SK-N-SH (cell line): ENCODE measurements around the gene RAF1. TPM values are rescaled to one million over a fixed set of nuclear protein-coding genes. Genes with fewer than 3 reads are reported as not detected.
A peak's percentile ranks its signal among the peaks of the same experiment; 100 is the strongest.

Experiments used
- CTCF ChIA-PET: fragments of 300-600, 350-600 bp; formaldehyde crosslinking; extraction: SDS; loops from one replicate; lab custom pipeline; 2021; lab: Yijun Ruan, JAX
- POLR2A ChIA-PET: fragments of 350-600 bp; sonication (Branson Sonifier 250); formaldehyde crosslinking; extraction: SDS; loops from one replicate; lab custom pipeline; 2020; ENCODE audit warnings: antibody characterized with exemption, inconsistent platforms; lab: Yijun Ruan, JAX
- DNase-seq: peaks from one replicate; pipeline ENCODE4 v3.0.0; 2012
- H2AFZ ChIP-seq: fragments of 200-600 bp; sonication (generic); 2 replicates; pipeline ENCODE4 v1.8.1; 2016; ENCODE audit warnings: antibody characterized with exemption, mild to moderate bottlenecking, low read depth
- H3F3A ChIP-seq: fragments of 200-600 bp; sonication (generic); replicated peaks from 2 replicates; pipeline ENCODE3; 2016; ENCODE audit warnings: antibody characterized with exemption, mild to moderate bottlenecking; ENCODE audit not compliant: insufficient read depth
- H3K27ac ChIP-seq, 2 experiments: fragments of 200-500 bp in 1 of 2; fragments of 200-600 bp in 1 of 2; sonication (Bioruptor generic) in 1 of 2; sonication (generic), shearing (Covaris generic) in 1 of 2; 2 replicates each; pipeline versions ENCODE4 v1.5.1 to v1.6.1; 2014 to 2016; ENCODE audit warnings: low read depth in 2 of 2, inconsistent platforms in 1 of 2, low read length in 1 of 2, mild to moderate bottlenecking in 1 of 2, mixed read lengths in 1 of 2
- H3K27me3 ChIP-seq: fragments of 200-600 bp; sonication (generic), shearing (Covaris generic); 2 replicates; pipeline ENCODE4 v1.6.1; 2016; ENCODE audit warnings: mixed run types; ENCODE audit not compliant: insufficient read depth
- H3K36me3 ChIP-seq, 2 experiments: fragments of 200-500 bp in 1 of 2; fragments of 200-600 bp in 1 of 2; sonication (Bioruptor generic) in 1 of 2; sonication (generic) in 1 of 2; replicated peaks in 1 of 2; 2 replicates each; pipeline versions ENCODE3 to v1.5.1; 2014 to 2016; ENCODE audit warnings: low read length in 1 of 2, mild to moderate bottlenecking in 1 of 2; ENCODE audit not compliant: insufficient read depth in 2 of 2, control insufficient read depth in 1 of 2
- H3K4me1 ChIP-seq, 2 experiments: fragments of 200-500 bp in 1 of 2; fragments of 200-600 bp in 1 of 2; sonication (Bioruptor generic) in 1 of 2; sonication (generic), shearing (Covaris generic) in 1 of 2; 2 replicates each; pipeline versions ENCODE4 v1.5.1 to v1.6.1; 2014 to 2016; ENCODE audit warnings: low read depth in 1 of 2, low read length in 1 of 2, mixed run types in 1 of 2; ENCODE audit not compliant: insufficient read depth in 2 of 2, control insufficient read depth in 1 of 2
- H3K4me2 ChIP-seq: fragments of 200-600 bp; sonication (generic), shearing (Covaris generic); 2 replicates; pipeline ENCODE4 v1.6.1; 2017; ENCODE audit warnings: mixed run types
- H3K4me3 ChIP-seq, 2 experiments: fragments of 200-500 bp in 1 of 2; fragments of 200-600 bp in 1 of 2; sonication (Bioruptor generic) in 1 of 2; sonication (generic), shearing (Covaris generic) in 1 of 2; 2 replicates each; pipeline versions ENCODE4 v1.5.1 to v1.8.1; 2014 to 2016; ENCODE audit warnings: low read depth in 2 of 2, inconsistent platforms in 1 of 2, low read length in 1 of 2, mild to moderate bottlenecking in 1 of 2, mixed read lengths in 1 of 2, moderate library complexity in 1 of 2
- H3K79me2 ChIP-seq: fragments of 200-600 bp; sonication (generic); 2 replicates; pipeline ENCODE4 v1.8.1; 2017; ENCODE audit warnings: mild to moderate bottlenecking; ENCODE audit not compliant: insufficient read depth
- H3K9ac ChIP-seq: fragments of 200-600 bp; sonication (generic); 2 replicates; pipeline ENCODE4 v1.6.1; 2017; ENCODE audit warnings: mixed run types
- H3K9me2 ChIP-seq: fragments of 200-600 bp; sonication (generic); 2 replicates; pipeline ENCODE4 v1.6.1; 2017; ENCODE audit warnings: mixed run types
- H3K9me3 ChIP-seq: fragments of 200-600 bp; sonication (generic); 2 replicates; pipeline ENCODE4 v1.6.1; 2017; ENCODE audit warnings: mixed run types, mild to moderate bottlenecking, moderate library complexity
- H4K20me1 ChIP-seq: fragments of 200-600 bp; sonication (generic); 2 replicates; pipeline ENCODE4 v1.6.1; 2017; ENCODE audit warnings: mild to moderate bottlenecking, mixed run types; ENCODE audit not compliant: insufficient read depth
- ELF1 ChIP-seq: IDR thresholded peaks from 2 replicates; pipeline ENCODE4 v1.4.0; 2012
- EP300 ChIP-seq, 2 experiments: IDR thresholded peaks; 2 replicates each; pipeline versions ENCODE4 v1.4.0 to v1.6.1; 2012; ENCODE audit warnings: borderline replicate concordance in 1 of 2, low read depth in 1 of 2, low read length in 1 of 2
- EZH2phosphoT487 ChIP-seq: fragments of 200-600 bp; sonication (generic); IDR thresholded peaks from 2 replicates; pipeline ENCODE4 v1.6.1; 2017; ENCODE audit warnings: low read depth, mixed run types, mild to moderate bottlenecking, antibody characterized with exemption, moderate library complexity, borderline replicate concordance
- FOXJ3 ChIP-seq: sonication (generic); formaldehyde crosslinking; IDR thresholded peaks from 2 replicates; pipeline ENCODE4 v1.5.1; 2020; ENCODE audit warnings: mild to moderate bottlenecking, missing genetic modification reagents
- FOXM1 ChIP-seq: IDR thresholded peaks from 2 replicates; pipeline ENCODE4 v1.4.0; 2012; ENCODE audit warnings: low read depth, mild to moderate bottlenecking
- GABPA ChIP-seq: IDR thresholded peaks from 2 replicates; pipeline ENCODE4 v1.4.0; 2012; ENCODE audit warnings: low read depth, mild to moderate bottlenecking
- MXI1 ChIP-seq: IDR thresholded peaks from 2 replicates; pipeline ENCODE4 v1.6.1; 2012; ENCODE audit warnings: mild to moderate bottlenecking, low read depth, low read length, improper control_type of control experiment
- NRF1 ChIP-seq: IDR thresholded peaks from 2 replicates; pipeline ENCODE4 v1.6.1; 2012; ENCODE audit warnings: low read depth, mild to moderate bottlenecking, low read length
- TAF1 ChIP-seq: IDR thresholded peaks from 2 replicates; pipeline ENCODE4 v1.6.1; 2012; ENCODE audit warnings: low read depth, mild to moderate bottlenecking, low read length, moderate library complexity, borderline replicate concordance
- WGBS: methylation state at CpG from one replicate; pipeline ENCODE4 v1.1.6; 2017; ENCODE audit warnings: low lambda C conversion rate; 5-methylcytosine and 5-hydroxymethylcytosine counted together
- polyA plus RNA-seq, 3 experiments: library from polyadenylated mRNA; depleted of rRNA; stranded (reverse); fragments of >200 nt; gene quantifications; 2 replicates each; pipeline ENCODE4 v1.2.3, GENCODE V29; 2012
- TF ChIP-seq, protein P1 (sequence below): IDR thresholded peaks from 2 replicates; pipeline ENCODE4 v1.4.0; 2012; ENCODE audit warnings: low read depth, borderline replicate concordance
- TF ChIP-seq, protein P2 (sequence below): IDR thresholded peaks from 2 replicates; pipeline ENCODE4 v1.4.0; 2012; ENCODE audit warnings: low read depth, borderline replicate concordance
- TF ChIP-seq, protein P3 (sequence below): IDR thresholded peaks from 2 replicates; pipeline ENCODE4; 2012
- TF ChIP-seq, protein P4 (sequence below): fragments of 200-600 bp; sonication (generic); IDR thresholded peaks from 2 replicates; pipeline ENCODE4 v1.6.1; 2017; ENCODE audit warnings: antibody characterized with exemption, mild to moderate bottlenecking, moderate library complexity

The RAF1 gene
- polyA plus RNA-seq, 1 of the 3 experiments (the other 2 are of a cell fraction): 58.7 TPM

DNA sequence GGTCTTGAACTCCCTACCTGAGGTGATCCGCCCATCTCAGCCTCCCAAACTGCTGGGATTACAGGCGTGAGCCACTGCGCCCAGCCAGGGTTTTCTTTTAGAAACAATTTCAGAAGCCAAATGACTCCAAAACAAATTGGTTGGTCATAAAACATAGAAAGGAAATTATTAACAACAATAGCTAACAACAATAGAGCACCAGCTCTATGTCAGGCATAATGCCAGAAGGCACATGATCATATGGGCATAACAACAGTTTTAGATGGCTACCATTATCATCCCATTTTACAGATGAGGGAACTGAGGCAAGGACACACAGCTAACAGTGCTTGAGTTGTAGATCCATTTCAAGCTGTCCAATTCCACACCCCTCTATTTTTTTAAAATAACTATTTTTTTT lies 22.2 kb upstream of the RAF1 start (continued):
- TF ChIP-seq, protein P1, sequence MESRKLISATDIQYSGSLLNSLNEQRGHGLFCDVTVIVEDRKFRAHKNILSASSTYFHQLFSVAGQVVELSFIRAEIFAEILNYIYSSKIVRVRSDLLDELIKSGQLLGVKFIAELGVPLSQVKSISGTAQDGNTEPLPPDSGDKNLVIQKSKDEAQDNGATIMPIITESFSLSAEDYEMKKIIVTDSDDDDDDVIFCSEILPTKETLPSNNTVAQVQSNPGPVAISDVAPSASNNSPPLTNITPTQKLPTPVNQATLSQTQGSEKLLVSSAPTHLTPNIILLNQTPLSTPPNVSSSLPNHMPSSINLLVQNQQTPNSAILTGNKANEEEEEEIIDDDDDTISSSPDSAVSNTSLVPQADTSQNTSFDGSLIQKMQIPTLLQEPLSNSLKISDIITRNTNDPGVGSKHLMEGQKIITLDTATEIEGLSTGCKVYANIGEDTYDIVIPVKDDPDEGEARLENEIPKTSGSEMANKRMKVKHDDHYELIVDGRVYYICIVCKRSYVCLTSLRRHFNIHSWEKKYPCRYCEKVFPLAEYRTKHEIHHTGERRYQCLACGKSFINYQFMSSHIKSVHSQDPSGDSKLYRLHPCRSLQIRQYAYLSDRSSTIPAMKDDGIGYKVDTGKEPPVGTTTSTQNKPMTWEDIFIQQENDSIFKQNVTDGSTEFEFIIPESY: no peak
- TF ChIP-seq FOXJ3 (no peak), FOXM1 (no peak)
- TF ChIP-seq, all 33 proteins: peak for 0

DNA sequence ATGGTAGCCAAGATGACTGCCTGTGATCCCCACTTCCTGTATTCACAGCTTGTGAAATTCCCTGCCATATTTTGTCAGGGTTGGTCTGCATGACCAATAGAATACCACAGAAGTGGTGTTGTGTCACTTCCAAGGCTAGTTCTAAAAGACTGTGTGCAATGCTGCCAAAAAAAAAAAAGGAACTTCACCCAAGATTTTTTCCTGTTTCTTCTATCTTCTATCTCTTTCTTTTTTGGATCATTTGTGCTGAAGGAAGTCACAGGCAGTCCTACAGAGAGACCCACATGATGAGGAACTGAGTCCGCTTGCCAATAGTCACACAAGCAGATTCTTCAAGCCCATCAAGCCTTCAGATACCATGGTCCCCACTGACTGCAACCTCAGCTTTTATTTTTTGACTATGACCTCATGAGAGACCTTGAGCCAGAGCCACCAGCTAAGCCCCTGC lies 18.1 kb upstream of the RAF1 start:
- DNase-seq: no peak
- ChIA-PET POLR2A (no interaction called here), CTCF (interaction anchor here (0.8 kb wide), 1 partner anchor 38 kb away, joined by 3 read pairs; no protein-coding TSS in a partner anchor)
- no peak overlapping the region for H3K9ac ChIP-seq
- H3K27ac ChIP-seq: no peak overlapping the region
- H3K4me2 ChIP-seq: no peak overlapping the region
- no peaks in the 10 kb centered on the region for H4K20me1 ChIP-seq
- H2AFZ ChIP-seq: peak overlapping the region; percentile 49; the same call in 1 of the 2 replicates
- no peaks in the 10 kb centered on the region for H3K79me2 ChIP-seq
- H3K9me2 ChIP-seq: no peaks in the 10 kb centered on the region
- 86% methylated on average over 1 of the region's 1 CpG for WGBS
- H3K4me3 ChIP-seq: no peak overlapping the region
- H3K36me3 ChIP-seq: no peaks in the 10 kb centered on the region
- no peaks in the 10 kb centered on the region for H3F3A ChIP-seq
- no peaks in the 10 kb centered on the region for H3K9me3 ChIP-seq
- peaks cover 0 to 3% of the 10 kb centered on the region in 2 experiments; a peak in 1 of 4 replicates for H3K4me1 ChIP-seq
- TF ChIP-seq NRF1: no peak
- TF ChIP-seq, protein P2, sequence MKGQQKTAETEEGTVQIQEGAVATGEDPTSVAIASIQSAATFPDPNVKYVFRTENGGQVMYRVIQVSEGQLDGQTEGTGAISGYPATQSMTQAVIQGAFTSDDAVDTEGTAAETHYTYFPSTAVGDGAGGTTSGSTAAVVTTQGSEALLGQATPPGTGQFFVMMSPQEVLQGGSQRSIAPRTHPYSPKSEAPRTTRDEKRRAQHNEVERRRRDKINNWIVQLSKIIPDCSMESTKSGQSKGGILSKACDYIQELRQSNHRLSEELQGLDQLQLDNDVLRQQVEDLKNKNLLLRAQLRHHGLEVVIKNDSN: no peak
- no peak for TF ChIP-seq EP300 (IDR thresholded peaks at IDR 0.05; ENCODE audit: borderline replicate concordance in 1 of 2, low read depth in 1 of 2, low read length in 1 of 2)
- no peak for TF ChIP-seq TAF1
- TF ChIP-seq, protein P3, sequence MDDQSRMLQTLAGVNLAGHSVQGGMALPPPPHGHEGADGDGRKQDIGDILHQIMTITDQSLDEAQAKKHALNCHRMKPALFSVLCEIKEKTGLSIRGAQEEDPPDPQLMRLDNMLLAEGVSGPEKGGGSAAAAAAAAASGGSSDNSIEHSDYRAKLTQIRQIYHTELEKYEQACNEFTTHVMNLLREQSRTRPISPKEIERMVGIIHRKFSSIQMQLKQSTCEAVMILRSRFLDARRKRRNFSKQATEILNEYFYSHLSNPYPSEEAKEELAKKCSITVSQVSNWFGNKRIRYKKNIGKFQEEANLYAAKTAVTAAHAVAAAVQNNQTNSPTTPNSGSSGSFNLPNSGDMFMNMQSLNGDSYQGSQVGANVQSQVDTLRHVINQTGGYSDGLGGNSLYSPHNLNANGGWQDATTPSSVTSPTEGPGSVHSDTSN: no peak
- TF ChIP-seq EZH2phosphoT487: no peak
- TF ChIP-seq GABPA: no peak
- TF ChIP-seq, protein P1: no peak
- TF ChIP-seq, protein P4, sequence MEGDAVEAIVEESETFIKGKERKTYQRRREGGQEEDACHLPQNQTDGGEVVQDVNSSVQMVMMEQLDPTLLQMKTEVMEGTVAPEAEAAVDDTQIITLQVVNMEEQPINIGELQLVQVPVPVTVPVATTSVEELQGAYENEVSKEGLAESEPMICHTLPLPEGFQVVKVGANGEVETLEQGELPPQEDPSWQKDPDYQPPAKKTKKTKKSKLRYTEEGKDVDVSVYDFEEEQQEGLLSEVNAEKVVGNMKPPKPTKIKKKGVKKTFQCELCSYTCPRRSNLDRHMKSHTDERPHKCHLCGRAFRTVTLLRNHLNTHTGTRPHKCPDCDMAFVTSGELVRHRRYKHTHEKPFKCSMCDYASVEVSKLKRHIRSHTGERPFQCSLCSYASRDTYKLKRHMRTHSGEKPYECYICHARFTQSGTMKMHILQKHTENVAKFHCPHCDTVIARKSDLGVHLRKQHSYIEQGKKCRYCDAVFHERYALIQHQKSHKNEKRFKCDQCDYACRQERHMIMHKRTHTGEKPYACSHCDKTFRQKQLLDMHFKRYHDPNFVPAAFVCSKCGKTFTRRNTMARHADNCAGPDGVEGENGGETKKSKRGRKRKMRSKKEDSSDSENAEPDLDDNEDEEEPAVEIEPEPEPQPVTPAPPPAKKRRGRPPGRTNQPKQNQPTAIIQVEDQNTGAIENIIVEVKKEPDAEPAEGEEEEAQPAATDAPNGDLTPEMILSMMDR: no peak
- TF ChIP-seq FOXM1: no peak
- no peak for TF ChIP-seq MXI1
- TF ChIP-seq ELF1: no peak
- no peaks in the 10 kb centered on the region for H3K27me3 ChIP-seq
